Umbilical cord (tissue), 2 donors: ENCODE data around the gene APC2. TPM values are rescaled to one million over a fixed set of nuclear protein-coding genes. Genes with fewer than 3 reads are reported as not detected.
"Not testable (repeated sequence)": the region's sequence is repeated elsewhere in the genome, so short reads cannot be mapped to it uniquely, and the experiment has no call there.

ENCODE experiments used
- DNase-seq: peaks from one replicate; pipeline ENCODE4 v3.0.0-alpha.2; 2015; ENCODE audit warnings: low spot score
- total RNA-seq: library from RNA; depleted of rRNA; stranded (reverse); fragments of >200 nt; gene quantifications from one replicate; pipeline ENCODE4 v1.2.3, GENCODE V29; 2014; ENCODE audit warnings: low replicate concordance; ENCODE audit not compliant: insufficient read depth

The APC2 gene
- total RNA-seq, 1 donor from 2014 or later: 0.72 TPM

DNA sequence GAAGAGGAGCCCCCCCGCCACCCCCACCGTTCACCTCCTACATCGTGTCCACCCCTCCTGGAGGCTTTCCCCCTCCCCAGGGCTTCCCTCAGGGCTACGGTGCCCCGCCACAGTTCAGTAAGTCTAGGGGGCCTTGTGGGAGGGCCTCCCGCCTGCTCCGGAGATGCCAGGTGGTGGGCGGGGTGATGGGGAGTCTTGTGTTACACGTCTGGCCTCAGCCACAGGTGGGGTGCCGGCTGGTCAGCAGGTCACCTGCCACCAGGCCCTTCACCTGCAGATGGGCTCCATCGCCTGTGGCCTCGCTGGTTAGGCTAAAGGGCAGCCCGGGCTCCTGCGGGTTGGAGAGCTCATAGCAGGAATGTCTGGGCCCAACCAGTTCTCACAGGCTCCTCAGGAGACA lies 19.7 kb upstream of the APC2 start:
- no peak for DNase-seq

DNA sequence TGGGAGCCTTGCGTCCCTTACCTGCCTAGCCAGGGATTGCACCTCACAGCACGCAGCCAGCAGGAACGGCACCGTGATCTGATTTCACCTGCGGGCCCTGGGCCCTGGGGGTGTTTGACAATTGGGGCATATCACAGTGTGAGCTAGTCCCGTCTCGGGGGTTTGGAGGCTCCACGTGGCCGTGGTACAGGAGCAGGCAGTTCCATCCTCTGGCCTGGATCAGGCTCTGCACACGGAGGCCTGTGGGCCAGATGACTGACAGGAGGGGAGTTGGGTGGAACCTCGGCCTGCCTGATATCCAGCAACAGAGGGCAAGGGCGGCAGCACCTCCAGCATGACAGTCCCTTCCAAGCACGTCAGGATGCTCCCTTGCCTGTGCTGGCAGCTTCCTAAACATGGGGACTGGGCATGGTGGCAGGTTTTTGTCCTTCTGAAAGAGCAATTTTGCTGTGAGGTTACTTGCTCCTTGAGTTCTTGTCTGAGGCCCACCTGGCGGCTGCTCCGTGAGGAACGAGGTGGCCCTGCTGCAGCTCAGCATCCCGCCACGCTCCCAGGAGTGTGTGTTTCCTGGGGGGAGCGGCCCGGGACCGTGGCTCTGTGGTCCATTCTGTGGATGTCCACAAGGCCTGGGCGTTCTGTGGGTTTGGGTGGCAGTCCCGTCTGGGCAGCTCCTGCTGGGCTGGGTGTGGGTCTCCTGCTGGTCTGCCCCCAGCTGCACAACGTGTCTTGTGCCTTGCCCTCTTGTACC lies 18.0 kb upstream of the APC2 start:
- no peak for DNase-seq

DNA sequence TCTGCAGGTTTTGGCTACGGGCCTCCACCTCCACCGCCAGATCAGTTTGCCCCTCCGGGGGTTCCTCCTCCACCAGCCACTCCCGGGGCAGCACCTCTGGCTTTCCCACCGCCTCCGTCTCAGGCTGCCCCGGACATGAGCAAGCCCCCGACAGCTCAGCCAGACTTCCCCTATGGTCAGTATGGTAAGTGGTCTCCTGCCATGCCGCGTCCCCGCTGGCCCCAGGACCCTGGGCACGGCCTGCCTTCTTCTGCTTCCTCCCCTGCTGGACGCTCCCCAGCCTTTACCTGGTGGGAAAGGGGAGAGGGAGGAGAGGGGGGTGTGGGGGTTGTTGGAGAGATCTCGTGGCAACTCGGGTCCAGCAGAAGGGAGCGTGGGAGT lies 17.4 kb upstream of the APC2 start:
- DNase-seq: no peak

DNA sequence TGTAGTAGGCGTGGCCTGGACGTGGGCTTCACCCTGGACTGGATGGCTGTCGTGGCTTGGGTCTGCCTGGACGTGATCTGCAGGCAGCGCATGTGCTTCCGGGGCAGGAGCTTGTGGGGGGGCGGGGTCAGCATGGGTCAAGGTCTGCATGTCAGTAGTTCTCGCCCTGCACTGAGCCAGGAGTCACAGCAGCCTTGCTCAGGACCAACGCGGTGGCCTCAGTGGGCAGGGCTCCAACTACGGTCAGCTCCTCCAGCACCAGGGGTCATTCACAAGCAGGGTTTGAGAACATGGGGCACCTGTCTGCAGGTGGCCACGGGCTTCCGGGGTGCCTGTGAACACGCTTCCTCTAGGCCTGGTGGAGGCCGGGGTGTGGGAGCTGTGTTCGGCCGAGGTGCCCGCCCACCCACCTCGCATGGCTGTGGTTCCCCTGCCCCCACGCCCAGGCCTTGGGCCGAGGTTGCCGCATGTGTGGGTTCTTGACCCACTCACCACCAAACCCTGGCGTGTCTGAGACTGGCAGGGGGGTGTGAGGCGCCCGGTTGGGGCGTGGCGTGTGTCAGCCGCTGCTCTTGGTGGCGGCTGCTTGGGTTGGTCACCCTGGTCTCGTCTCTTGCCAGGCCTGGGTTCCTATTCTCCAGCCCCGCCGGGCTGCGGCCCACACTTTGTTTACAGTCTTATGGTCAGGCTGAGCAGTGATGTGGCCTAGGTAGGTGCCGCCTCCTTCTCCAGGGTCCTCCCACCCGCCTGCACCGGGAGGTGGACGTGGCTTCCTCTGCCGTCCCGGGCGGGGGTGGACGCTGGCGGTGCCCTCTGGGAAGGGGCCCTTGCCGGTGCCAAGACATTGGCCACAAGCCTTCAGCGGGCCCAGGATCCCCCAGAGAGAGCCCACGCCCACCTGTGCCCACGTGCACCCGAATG lies 16.5 kb upstream of the APC2 start:
- no peak for DNase-seq

DNA sequence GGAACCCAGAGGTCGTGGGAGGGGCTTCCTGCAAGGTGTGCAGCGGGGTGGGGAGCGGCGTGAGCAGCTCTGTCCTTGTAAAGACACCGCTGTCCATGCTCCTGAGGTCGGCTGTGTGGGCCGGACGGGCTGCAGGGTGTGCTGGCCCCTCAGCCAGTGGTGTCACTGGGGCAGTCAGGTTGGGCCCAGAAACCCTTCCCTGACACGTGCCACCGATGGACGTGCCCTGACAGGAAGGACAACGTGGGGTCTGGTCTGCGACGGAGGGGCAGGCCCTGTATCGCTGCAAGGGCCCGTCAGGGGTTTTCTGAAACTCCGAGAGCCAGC lies 15.9 kb upstream of the APC2 start:
- no peak for DNase-seq

DNA sequence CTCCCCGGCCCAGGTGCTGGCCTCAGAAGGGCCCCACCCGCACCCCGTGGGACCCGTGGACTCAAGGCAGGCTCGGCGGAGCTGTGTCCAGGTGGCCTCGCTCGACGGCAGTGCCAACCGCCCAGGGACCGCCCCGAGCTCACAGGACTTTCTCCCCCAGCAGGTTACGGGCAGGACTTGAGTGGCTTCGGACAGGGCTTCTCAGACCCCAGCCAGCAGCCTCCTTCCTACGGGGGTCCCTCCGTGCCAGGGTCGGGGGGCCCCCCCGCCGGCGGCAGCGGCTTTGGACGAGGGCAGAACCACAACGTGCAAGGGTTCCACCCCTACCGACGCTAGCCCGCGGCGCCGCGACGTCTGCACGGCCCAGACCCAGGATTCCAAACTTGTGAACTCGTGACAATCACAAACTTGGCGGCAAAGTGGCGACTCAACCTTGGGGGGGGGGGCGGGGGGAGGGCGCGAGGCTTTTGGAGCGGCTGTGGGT lies 15.3 kb upstream of the APC2 start:
- DNase-seq: no peak

DNA sequence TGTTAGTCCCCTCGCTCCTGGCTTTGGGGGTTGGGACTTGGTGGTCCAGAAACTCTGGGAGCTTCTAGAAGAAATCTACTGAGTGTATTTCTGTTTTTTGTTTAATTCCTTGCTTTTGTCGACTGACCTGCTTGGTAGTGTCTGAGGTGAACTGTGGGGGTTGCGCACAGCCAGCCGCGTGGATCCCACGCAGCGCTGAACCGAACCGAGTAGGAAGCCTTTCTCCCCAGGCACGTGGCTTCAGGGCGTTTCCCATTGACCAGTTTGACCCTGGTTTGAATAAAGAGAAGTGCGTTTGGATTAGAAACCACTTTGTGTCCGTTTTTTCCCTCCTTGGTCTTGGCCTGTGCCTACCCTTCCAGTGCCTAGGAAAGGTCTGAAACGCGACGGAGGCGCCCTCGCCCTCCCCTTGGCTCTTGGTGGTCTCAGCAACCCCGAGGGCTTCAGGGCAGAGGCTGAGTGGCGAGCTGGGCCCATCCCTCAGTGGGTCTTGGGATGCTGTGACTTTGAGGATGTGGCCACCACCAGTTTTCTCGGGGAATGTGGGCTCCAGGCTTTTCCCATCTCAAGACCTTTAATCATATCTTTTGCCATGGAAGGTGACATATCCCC lies 14.4 kb upstream of the APC2 start:
- DNase-seq: no peak

DNA sequence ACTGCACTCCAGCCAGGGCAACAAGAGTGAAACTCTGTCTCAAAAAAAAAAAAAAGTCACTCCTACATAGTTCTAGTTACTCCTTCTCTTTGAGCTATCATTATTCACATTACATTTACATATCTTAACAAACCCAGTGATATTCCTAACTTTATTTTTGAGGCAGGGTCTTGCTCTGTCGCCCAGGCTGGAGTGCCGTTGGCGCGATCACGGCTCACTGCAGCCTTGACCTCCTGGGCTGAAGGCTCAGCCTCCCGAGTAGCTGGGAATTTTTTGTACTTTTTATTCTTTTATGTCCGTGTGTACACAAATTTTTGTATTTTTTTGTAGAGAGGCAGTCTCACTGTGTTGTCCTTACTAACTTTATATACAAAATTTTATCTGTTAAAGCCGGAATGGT lies 12.3 kb upstream of the APC2 start:
- no peak for DNase-seq

DNA sequence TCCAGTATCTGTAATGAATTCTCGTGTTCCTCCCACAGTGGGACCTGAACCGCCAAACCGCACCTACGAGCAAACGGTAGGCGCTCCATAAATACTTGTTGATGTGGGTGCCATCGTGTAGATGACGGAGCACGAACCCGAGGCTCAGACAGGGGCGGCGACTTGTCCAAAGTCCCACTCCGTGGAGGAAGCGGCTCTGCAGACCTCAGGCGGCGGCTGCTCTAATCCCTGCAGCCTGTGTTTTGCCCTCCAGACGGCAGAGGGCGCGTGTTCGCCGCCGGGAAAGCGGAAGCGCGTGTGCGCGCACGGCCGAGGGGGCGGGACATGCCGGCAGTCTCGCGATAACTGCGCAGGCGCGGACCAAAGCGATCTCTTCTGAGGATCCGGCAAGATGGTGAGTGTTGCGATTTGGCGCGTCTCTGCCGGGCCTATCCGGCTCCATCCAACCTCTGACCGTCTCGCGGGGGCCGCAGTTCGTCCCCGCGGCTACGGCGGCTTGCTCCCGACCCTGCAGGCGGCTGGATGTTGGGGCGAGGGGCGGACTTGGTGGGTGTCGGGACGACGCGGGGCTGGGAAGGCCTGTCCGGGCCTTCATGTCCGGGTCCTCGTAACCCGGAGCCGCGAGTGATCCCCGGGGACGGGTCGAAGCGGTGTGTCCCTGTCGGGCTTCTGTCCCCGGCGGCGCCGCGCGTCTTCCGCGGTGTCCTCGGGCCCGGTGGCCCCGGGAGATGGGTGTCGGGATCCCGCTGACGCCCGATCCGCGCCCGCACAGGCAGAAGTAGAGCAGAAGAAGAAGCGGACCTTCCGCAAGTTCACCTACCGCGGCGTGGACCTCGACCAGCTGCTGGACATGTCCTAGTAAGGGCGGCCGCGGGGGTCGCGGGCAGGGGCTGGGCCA lies 11.6 kb upstream of the APC2 start, which contains the start of gene RPS15:
RPS15 (plus strand) TSS at position 362 of the 898 bp plus-strand sequence; CDS start at position 392, 30 bp downstream.
- DNase-seq: peak; percentile 95

DNA sequence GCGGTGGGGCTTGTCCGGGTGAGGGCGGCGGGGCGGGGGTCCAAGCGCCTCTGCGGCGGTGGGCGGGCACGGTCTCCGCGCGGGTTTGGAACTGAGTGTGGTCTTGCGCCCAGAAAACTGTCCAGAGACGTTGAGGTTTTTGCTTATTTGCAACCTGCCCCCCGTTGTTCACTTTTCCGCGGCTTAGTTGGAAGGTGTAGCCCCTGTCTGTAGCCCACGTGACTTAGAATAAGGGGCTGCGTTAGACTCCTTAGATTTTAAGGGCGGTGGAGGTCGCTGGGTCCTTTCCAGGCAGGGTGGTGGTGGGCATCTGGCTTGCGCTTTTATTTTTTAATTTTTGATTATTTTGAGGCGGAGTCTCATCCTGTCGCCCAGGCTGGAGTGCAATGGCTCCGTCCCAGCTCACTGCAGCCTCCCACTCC lies 11.0 kb upstream of the APC2 start:
- DNase-seq: no peak

DNA sequence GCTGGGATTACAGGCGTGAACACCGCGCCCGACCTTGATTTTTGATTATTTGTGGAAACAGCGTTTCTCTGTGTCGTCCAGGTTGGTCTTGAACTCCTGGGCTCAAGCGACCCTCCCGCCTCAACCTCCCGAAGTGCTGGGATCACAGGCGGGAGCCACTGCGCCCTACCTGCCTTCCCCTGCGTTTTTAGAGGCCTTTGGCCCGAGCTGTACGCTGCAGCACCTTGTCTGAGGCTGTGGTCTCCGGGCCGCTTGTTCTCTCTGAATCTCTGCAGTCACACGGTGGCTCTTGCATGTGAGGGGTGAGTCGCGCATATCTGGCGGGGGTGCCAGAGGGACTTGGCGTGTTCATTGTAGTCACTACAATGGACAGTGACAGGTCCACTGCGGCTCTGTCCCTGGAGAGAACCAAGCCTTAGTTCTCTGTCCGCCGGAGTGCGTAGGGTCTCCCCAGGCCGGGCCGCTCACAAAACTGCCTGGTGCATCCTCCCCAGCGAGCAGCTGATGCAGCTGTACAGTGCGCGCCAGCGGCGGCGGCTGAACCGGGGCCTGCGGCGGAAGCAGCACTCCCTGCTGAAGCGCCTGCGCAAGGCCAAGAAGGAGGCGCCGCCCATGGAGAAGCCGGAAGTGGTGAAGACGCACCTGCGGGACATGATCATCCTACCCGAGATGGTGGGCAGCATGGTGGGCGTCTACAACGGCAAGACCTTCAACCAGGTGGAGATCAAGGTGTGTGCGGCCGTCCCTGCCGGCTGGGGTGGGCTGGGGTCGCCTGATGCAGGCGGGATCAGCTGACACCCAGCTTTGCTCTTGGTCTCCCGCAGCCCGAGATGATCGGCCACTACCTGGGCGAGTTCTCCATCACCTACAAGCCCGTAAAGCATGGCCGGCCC lies 10.2 kb upstream of the APC2 start:
- DNase-seq: not testable (repeated sequence)

DNA sequence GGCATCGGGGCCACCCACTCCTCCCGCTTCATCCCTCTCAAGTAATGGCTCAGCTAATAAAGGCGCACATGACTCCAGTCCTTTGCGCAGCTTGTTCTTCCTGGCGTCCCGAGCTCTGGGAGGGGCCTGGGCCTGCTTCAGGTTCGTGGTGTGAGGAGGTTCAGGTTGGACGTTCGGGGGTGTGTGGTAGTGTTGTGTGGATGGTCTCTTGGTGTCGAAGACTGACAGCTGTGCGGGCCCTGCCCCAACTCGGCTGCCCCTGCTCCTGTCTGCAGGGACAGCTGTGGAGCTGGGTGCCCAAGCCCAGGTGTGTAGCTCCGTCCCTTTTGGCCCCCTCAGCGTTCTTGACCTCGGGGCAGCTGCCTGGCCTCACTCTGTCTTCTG lies 9.5 kb upstream of the APC2 start:
- DNase-seq: no peak

DNA sequence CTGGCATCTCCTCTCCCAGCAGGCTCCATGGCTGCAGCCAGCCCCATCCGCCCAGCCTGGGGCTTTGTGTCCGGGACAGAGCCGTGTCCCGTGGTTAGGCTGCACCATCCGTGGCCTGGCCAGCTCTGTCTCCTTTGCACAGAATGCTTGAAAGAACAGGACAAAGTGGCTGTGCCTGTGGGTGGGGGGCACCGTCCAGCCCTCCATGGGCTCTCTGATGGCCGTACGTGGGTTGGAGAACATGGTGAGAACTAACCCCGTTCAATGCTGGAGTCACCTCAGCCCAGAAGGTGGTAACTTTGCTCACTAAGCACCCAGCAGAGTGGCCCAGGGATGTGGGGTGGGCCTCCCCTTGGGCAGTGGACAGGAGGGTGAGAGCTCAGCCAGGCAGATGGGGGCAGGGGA lies 8.9 kb upstream of the APC2 start:
- no peak for DNase-seq

DNA sequence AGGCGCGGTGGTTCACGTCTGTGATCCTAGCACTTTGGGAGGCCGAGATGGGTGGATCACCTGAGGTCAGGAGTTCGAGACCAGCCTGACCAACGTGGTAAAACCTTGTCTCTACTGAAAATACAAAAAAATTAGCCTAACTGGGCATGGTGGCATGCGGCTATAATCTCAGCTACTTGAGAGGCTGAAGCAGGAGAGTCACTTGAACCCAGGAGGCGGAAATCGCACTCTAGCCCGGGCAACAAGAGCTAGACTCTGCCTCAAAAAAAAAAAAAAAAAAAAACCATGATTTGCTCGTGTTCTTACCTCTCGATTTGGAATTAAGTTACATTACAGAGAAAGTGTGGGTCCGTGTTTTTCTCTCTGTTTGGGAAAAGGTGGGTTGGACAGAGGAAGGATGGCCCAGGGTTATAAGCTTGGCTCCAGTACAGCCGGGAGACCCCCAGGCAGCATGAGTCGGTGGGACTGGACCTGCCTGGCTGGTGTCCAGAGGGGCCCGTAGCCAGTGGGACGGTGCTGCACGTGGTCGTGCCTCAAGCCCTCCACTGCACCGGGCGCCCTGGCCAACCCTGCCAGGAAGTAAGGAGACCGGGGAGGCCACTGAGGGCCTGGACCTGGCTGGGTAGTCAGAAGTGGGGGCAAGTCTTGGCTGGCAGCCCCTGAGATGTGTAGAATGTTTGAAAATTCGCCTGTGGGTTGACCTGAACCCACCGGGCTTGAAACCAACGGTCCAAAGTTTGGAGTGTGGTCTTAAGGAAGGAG lies 8.1 kb upstream of the APC2 start:
- DNase-seq: no peak

DNA sequence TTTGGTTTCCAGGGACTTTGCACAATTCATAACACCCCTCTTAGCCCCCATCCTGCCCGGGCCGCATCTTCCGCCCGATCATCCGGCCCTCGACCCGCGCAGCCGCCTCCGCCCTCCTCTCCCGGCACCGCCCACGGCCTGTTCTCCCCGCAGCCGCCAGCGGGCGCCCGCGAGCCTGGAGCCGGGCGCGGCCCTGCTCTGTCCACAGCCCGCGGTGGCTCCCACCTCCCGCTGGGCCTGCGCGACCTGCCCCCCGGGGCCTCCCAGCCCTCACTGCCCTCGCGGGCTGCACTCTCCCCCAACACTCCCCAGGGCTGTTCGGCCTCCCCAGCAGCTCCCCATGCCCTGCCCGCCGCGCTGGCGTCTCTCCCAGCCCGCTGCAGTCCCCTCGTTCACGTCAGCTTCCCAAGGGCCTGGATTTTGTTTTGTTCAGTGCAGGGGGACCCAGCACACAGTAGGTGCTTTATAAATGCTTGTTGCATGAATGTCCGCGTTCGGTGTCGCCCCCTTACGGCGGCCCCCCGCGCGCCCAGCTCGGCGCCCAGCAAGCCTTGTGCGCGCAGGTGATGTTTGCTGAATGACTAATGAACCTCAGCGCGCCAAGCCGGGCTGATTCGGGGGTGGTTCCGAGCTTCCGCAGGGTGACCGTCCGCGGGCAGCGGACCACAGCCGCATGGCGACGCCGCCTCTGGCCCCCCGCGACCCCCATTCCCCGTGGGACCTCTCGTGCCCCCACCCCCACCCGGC lies 4.6 kb upstream of the APC2 start:
- peak; percentile 75 for DNase-seq

DNA sequence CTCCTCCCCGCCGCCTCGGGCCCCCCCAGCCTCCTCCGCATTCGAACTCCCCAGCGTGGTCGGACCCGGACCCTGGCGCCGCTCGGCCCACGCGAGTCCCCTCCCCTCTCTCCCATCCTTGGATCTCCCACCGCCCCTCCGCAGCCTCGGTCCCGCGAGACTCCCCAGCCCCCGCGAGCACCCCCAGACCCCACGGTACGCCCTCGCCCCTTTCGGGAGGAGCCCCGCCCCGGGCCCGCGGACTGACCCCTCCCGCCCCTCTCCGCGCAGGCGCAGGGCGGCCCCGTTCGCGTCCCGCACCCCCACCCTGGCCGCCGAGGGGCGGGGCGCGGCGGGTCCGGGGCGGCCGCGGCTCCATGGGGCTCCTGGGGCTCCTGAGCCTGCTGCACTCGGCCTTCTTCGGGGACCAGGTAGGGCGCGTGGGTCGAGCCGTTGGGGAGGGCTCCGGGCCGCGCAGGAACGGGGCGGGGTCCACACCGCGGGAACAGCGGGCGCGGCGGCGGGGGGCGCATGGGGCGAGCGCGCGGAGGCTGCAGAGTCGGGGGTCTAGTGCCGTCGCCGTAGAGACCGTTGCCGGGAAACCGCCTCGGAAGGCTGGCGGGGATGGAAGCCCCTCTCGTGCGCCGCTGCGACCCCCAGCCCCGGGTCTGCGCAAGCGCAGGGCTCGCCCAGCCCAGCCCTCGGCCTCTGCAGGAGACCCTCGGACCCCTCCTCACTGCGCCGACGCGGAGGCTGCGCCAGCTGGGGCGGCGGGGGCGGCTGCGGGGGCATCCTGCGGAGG lies 3.8 kb upstream of the APC2 start:
- peak; percentile 56 for DNase-seq

DNA sequence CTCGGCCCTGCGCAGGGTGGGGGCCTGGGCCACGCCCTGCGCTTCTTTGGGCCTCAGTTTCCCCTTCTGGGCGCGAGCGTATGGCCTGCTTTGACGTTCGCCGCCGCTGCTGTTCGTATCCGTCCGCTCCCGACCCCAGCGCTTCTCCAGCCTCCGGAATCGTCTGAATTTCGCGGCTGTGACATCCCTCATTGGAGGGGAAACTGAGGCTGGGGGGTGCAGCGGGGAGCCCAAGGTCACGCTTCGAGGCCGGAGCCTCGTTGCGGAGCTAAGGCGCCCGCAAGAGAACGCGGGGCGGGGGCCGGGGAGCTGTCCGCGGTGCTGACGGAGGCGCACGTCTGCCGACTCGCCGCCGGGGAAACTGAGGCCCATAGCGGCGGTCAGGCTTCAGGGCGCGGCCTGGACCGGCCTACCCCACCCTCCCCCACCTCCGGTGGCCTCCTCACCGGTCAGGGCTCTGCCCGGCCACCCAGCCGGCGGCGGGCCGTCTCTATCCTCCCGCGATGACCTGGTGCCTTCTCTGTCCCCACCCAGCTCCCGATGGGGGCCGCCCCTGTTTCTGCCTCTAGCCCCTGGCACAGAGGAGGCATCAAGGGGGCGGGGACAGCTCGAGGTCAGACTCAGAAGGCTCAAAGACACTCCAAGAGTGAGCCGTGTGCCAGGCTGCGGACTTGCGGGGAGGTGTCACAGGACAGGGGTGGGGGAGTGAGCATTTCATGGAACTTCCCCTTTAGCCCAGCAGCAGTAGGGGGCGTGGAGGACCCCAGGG lies 3.0 kb upstream of the APC2 start:
- no peak for DNase-seq
